ENCODE results near the gene LACC1. TPM values are rescaled to one million over a fixed set of nuclear protein-coding genes. Genes with fewer than 3 reads are reported as not detected.

LACC1 gene
- total RNA-seq, 1 experiment from 2014 or later = 0.47 TPM

GRCh38 chr13:43910856-43911255 lies 31.2 kb downstream of the LACC1 start:
- Histone ChIP-seq H3K4me1 (ENCODE audit: insufficient read depth, low read length, poor library complexity, severe bottlenecking) (no peaks in the 10 kb centered on the region), H3K36me3 (ENCODE audit: insufficient read depth, low read length, poor library complexity, severe bottlenecking) (no peaks in the 10 kb centered on the region), H3K9me3 (ENCODE audit: low read depth, low read length, poor library complexity, severe bottlenecking) (no peaks in the 10 kb centered on the region), H3K27me3 (replicated peaks; ENCODE audit: insufficient read depth, low read depth, low read length, poor library complexity) (no peaks in the 10 kb centered on the region), H3K27ac (ENCODE audit: low read depth, low read length, poor library complexity, severe bottlenecking) (no peak overlapping the region), H3K4me3 (ENCODE audit: low read depth, low read length, poor library complexity, severe bottlenecking) (no peak overlapping the region)
- ChIA-PET POLR2A (ENCODE audit: low non-redundant PET) (no interaction called here), CTCF (interaction anchor here (1.1 kb wide), 2 partner anchors 31 to 138 kb away, joined by 3 to 8 read pairs; no protein-coding TSS in a partner anchor)
- intact Hi-C loops (cut with micrococcal nuclease; ENCODE audit: unreplicated experiment) = no loop called here
- TF ChIP-seq CTCF (conservative IDR thresholded peaks at IDR 0.05; ENCODE audit: low read depth, low read length) = no peak
- TF ChIP-seq EZH2 (IDR thresholded peaks at IDR 0.05; ENCODE audit: borderline replicate concordance, low read depth, low read length, poor library complexity, severe bottlenecking) = no peak
- DNase-seq (ENCODE audit: low spot score) = no peak
- no TSS peak for BruUV-seq (replicated peaks)

- Histone ChIP-seq H3K36me3 (ENCODE audit: insufficient read depth, low read length, poor library complexity, severe bottlenecking) (no peaks in the 10 kb centered on the region), H3K27me3 (replicated peaks; ENCODE audit: insufficient read depth, low read depth, low read length, poor library complexity) (no peaks in the 10 kb centered on the region), H3K4me3 (ENCODE audit: low read depth, low read length, poor library complexity, severe bottlenecking) (no peak overlapping the region), H3K9me3 (ENCODE audit: low read depth, low read length, poor library complexity, severe bottlenecking) (no peaks in the 10 kb centered on the region), H3K27ac (ENCODE audit: low read depth, low read length, poor library complexity, severe bottlenecking) (no peak overlapping the region), H3K4me1 (ENCODE audit: insufficient read depth, low read length, poor library complexity, severe bottlenecking) (no peaks in the 10 kb centered on the region)
- intact Hi-C loops (cut with micrococcal nuclease; ENCODE audit: unreplicated experiment) = no loop called here
- TF ChIP-seq EZH2 (IDR thresholded peaks at IDR 0.05; ENCODE audit: borderline replicate concordance, low read depth, low read length, poor library complexity, severe bottlenecking) (no peak), CTCF (conservative IDR thresholded peaks at IDR 0.05; ENCODE audit: low read depth, low read length) (no peak)
- no TSS peak for BruUV-seq (replicated peaks)
- POLR2A ChIA-PET (ENCODE audit: low non-redundant PET) = no interaction called here
- DNase-seq (ENCODE audit: low spot score) = no peak
- CTCF ChIA-PET = interaction anchor here (0.5 to 1.1 kb wide), 3 partner anchors 30 to 1136 kb away, joined by 3 to 8 read pairs (median 3); no protein-coding TSS in a partner anchor
Measured at GRCh38 chr13:43911278-43911677, 31.6 kb downstream of the LACC1 start.

- H3K27ac ChIP-seq (ENCODE audit: low read depth, low read length, poor library complexity, severe bottlenecking) = no peak overlapping the region
- POLR2A ChIA-PET (ENCODE audit: low non-redundant PET) = no interaction called here
- intact Hi-C loops (cut with micrococcal nuclease; ENCODE audit: unreplicated experiment) = no loop called here
- no TSS peak for BruUV-seq (replicated peaks)
- TF ChIP-seq EZH2 (IDR thresholded peaks at IDR 0.05; ENCODE audit: borderline replicate concordance, low read depth, low read length, poor library complexity, severe bottlenecking) (no peak), CTCF (conservative IDR thresholded peaks at IDR 0.05; ENCODE audit: low read depth, low read length) (no peak)
- no peaks in the 10 kb centered on the region for H3K27me3 ChIP-seq (replicated peaks; ENCODE audit: insufficient read depth, low read depth, low read length, poor library complexity)
- CTCF ChIA-PET = interaction anchor here (0.5 to 1.1 kb wide), 2 partner anchors 137 to 1135 kb away, joined by 3 read pairs; no protein-coding TSS in a partner anchor
- no peaks in the 10 kb centered on the region for H3K36me3 ChIP-seq (ENCODE audit: insufficient read depth, low read length, poor library complexity, severe bottlenecking)
- H3K4me3 ChIP-seq (ENCODE audit: low read depth, low read length, poor library complexity, severe bottlenecking) = no peak overlapping the region
- H3K4me1 ChIP-seq (ENCODE audit: insufficient read depth, low read length, poor library complexity, severe bottlenecking) = no peaks in the 10 kb centered on the region
- peak; percentile 3 for DNase-seq (ENCODE audit: low spot score)
- no peaks in the 10 kb centered on the region for H3K9me3 ChIP-seq (ENCODE audit: low read depth, low read length, poor library complexity, severe bottlenecking)
Measured at GRCh38 chr13:43911871-43912270, 32.2 kb downstream of the LACC1 start.

All from A673 (cell line).